Epithelial cell of esophagus (primary cell): ENCODE results near the gene ANAPC13.
A peak's percentile ranks its signal among the peaks of the same experiment; 100 is the strongest.

Source experiments
- DNase-seq: peaks from one replicate; pipeline ENCODE4 v3.0.0; 2010; ENCODE audit warnings: low read depth
- H3K4me3 ChIP-seq: 2 replicates; pipeline ENCODE4 v1.5.1; 2011; ENCODE audit warnings: mild to moderate bottlenecking, low read length, control low read depth
- TF ChIP-seq, protein P1 (sequence below): IDR thresholded peaks from 2 replicates; pipeline ENCODE4 v1.5.1; 2011; ENCODE audit warnings: low read depth, mild to moderate bottlenecking, low read length, control low read depth, inconsistent platforms; ENCODE audit not compliant: insufficient read depth; ENCODE audit errors: missing control alignments

ANAPC13 gene

DNA sequence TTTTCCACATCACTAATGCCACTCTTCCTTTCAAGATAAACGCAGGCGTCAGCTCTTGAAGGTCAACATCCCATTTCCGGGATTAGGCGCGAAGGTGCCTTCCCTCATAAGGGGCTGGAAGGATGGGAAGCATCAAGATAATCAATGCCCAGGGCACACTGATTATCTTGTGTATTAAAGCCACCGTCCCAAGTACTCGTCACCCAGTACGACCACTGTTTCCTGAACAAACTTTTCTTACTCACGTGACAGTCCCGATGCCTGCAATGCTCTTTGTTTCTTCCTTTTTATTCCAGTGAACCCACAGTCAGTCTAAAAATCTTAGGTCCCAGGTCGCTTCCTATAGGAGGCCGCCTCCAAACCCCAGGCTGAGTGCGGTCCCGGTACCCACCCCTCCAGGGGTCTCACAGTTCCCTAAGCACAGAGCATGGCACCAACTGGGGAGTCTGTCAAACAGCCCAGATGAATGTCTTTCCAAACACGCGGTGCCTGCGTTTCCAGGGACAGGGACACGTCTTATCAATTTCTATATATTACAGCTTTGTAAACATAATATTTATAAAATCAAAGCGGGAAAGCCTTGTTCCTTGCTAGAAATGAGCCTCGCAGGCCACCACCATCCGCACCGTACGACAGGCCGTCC lies 589 bp downstream of the ANAPC13 start:
- no peak for DNase-seq
- TF ChIP-seq, protein P1, sequence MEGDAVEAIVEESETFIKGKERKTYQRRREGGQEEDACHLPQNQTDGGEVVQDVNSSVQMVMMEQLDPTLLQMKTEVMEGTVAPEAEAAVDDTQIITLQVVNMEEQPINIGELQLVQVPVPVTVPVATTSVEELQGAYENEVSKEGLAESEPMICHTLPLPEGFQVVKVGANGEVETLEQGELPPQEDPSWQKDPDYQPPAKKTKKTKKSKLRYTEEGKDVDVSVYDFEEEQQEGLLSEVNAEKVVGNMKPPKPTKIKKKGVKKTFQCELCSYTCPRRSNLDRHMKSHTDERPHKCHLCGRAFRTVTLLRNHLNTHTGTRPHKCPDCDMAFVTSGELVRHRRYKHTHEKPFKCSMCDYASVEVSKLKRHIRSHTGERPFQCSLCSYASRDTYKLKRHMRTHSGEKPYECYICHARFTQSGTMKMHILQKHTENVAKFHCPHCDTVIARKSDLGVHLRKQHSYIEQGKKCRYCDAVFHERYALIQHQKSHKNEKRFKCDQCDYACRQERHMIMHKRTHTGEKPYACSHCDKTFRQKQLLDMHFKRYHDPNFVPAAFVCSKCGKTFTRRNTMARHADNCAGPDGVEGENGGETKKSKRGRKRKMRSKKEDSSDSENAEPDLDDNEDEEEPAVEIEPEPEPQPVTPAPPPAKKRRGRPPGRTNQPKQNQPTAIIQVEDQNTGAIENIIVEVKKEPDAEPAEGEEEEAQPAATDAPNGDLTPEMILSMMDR, result no peak

DNA sequence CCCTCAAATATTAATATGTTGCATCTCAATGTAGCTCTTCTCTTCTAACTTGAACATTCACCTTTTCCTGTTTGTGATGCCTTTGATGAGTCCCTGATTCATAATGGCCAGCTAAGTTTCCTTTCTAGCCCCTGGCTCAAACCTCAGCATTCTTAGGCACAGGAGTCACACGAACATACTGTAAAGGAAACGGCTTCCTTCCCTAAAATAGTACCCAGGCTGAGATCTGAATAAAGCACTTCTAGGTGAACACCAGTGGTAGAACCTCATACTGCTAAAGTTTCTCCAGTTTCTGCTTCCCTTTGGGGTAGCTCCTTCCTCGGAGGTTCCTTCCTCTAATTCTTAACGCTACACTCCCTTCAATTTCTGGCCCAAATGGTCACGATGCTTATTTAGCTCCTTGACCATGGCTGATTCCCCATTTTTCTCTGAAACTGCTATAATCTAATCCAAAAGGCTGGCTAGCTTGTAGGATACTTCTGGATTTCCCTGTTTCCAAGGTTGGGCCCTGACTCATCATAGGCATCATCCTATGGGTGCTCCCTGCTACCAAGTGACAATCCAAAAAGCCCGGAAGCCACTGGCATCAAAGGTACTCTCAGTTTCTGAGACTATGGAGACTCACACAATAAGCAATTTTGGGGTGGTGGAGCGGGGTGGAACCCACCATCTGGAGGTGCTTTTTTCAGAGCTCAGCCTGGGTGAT lies 2.4 kb downstream of the ANAPC13 start:
- TF ChIP-seq, protein P1, result no peak
- H3K4me3 ChIP-seq, result no peak overlapping the region
- DNase-seq, result peak; percentile 89

More for the DNA sequence above, 589 bp downstream of the ANAPC13 start:
- H3K4me3 ChIP-seq, result peak overlapping the region; percentile 93

DNA sequence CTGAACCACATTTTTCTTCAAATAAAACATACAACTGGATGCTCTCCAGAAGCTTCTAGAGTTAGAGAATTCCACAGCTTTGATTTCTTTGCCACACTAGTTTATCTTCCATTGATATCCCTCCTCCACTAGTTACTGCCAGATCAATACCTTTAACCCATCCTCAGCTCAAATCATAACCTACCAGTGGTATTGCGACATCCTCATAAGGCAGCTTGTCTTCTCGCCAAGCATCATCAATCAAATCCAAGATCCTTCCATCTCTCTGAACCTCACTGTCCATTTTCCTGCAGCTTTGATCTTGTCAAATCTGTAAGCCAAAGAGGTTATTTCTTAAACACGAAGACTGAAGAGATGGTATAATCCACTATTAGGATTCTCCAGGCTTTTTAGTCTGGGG lies 3.2 kb downstream of the ANAPC13 start:
- TF ChIP-seq, protein P1, result no peak
- no peak for DNase-seq
- no peak overlapping the region for H3K4me3 ChIP-seq

DNA sequence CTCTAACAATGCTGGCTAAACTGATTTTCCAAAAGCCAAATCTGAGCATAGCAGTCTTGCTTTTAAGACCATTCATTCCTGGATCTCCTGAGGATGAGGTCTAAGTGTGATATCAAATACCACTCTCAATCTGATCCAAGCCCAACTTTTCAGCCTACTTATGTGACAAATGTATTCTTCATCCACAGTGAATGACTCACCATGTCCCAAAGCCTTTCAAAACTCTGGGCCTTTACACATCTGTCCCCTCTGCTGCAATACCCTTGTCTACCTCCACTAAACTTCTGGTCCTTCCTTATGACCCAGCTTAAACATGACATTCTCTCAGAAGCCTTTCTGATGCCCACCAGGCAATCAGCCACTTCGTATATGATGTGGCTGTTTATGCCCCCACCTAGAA lies 4.6 kb downstream of the ANAPC13 start:
- no peak for DNase-seq
- TF ChIP-seq, protein P1, result no peak
- H3K4me3 ChIP-seq, result no peak overlapping the region

DNA sequence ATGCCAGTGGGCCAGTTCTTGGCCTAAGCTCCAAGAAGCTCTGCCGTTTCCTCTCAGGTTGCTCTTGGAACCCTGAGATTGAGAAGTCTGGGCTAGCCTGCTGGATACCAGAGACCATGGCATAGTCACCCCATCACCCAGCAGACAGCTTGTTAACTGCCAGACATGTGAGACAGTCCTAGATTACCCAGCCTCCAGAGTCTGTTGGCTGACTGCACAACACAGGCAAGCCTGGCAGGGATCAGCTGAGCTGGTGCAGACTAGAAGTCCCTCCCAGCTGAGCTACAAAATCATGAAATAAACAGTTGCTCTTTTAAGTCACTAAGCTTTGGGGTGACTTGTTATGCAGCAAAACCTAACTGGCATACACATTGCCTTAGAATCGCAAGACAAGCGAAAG lies 5.2 kb downstream of the ANAPC13 start:
- no peak overlapping the region for H3K4me3 ChIP-seq
- no peak for DNase-seq
- TF ChIP-seq, protein P1, result no peak

DNA sequence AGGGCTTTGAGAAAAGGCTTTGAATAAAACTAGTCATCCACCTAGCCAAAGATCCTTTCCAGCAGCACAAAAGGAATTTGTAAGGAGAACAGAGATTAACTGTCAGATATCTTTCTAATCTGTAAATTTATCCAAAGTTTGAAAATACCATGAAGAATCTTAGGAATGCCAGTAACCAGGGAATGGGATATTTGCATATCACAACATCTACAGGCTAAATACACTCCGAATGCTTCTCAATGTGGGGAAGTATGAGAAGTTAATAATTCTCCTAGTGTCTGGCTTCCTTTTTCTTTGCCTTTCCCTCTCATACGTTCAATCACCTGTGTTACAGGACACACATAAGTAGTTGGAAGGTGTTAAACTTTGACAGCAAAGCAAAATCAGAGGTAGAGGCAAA lies 7.8 kb downstream of the ANAPC13 start:
- no peak for DNase-seq
- H3K4me3 ChIP-seq, result no peak overlapping the region
- TF ChIP-seq, protein P1, result no peak
